HG03354 (cell line): ENCODE data around the gene PAXX.

ENCODE experiments used
- ATAC-seq: cut with Tn5 transposase; IDR thresholded peaks from one replicate; pipeline ENCODE4 v1.9.1; 2021; ENCODE audit warnings: mild to moderate bottlenecking; ENCODE audit not compliant: unreplicated experiment, poor library complexity, severe bottlenecking

The PAXX gene

GRCh38 chr9:137040568-137040967, 48.3 kb downstream of the PAXX start:
- no peak for ATAC-seq

- ATAC-seq, result no peak
Observed at GRCh38 chr9:137041124-137041523, 48.9 kb downstream of the PAXX start.

GRCh38 chr9:137042751-137043727, 50.8 kb downstream of the PAXX start:
- ATAC-seq, result no peak
